ENCODE measurements around the gene CPA1. TPM values are rescaled to one million over a fixed set of nuclear protein-coding genes. Genes with fewer than 3 reads are reported as not detected.

Gene CPA1
- total and polyA plus RNA-seq, 12 donors: 0.35 to 3.8 (median 2.7) TPM; not detected in 4

DNA sequence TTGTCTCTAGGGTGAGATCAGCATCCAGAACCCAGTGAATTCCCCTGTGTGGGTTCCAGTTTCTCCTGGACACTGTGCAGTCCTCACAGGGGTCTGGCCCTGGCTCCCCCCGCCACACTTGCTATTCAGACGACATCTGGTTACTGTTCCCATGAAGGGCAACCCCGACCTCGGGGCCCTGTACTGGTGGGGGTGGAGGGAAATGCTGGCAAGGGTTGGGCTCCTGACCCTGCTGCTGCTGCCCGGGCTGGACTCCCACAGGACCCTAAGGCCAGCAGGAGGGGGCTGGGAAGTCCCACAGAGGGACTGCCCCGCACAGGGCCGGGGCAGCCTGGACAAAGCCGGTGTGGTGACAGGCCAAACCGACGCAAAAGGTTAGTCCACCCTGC lies 768 bp upstream of the CPA1 start:
- intact Hi-C loops (cut with DNase I): no loop called here
- Histone ChIP-seq H3K27me3 (no peaks in the 10 kb centered on the region), H3K36me3 (no peaks in the 10 kb centered on the region), H3K9me3 (peaks cover 0 to 15% (median 0%) of the 10 kb centered on the region in 11 donors), H3K27ac (no peak overlapping the region), H3K4me3 (no peak overlapping the region), H3K4me1 (peaks cover 0 to 13% (median 0%) of the 10 kb centered on the region in 9 donors)
- WGBS, 2 donors: 62 to 65% methylated on average over 10 of the region's 10 CpGs
- ATAC-seq: peak in 4 of 8 donors; percentile 5 to 18 (median 12)
- no peak for DNase-seq
- TF ChIP-seq, protein P1, sequence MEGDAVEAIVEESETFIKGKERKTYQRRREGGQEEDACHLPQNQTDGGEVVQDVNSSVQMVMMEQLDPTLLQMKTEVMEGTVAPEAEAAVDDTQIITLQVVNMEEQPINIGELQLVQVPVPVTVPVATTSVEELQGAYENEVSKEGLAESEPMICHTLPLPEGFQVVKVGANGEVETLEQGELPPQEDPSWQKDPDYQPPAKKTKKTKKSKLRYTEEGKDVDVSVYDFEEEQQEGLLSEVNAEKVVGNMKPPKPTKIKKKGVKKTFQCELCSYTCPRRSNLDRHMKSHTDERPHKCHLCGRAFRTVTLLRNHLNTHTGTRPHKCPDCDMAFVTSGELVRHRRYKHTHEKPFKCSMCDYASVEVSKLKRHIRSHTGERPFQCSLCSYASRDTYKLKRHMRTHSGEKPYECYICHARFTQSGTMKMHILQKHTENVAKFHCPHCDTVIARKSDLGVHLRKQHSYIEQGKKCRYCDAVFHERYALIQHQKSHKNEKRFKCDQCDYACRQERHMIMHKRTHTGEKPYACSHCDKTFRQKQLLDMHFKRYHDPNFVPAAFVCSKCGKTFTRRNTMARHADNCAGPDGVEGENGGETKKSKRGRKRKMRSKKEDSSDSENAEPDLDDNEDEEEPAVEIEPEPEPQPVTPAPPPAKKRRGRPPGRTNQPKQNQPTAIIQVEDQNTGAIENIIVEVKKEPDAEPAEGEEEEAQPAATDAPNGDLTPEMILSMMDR (IDR thresholded peaks at IDR 0.05): no peak

DNA sequence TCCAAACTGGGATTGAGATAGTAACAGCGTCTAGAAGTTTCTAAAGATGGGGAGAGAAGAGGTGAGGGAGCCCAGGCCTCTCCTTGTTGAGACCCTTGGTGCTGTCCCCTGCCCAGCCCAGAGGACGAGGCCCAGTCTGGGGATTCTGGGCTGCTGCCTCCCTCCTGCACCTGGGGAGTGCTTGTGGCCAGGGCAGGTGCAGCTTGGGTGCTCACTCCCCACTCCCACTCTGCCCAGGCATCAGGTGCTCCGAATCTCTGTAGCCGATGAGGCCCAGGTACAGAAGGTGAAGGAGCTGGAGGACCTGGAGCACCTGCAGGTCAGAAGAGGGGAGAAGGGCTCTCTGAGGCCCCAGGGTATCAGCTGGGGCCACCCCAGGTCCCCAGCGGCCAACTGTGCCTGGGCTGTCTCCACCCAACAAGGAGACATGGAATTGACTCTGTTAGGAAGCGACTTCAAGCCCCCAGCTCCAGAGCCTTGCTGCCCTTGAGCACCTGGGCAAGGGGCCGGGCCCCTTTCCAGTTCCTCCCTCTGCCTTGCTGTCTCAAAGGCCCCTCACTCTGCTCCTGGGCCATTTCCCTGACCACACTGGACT lies 664 bp downstream of the CPA1 start:
- intact Hi-C loops (cut with DNase I): no loop called here

DNA sequence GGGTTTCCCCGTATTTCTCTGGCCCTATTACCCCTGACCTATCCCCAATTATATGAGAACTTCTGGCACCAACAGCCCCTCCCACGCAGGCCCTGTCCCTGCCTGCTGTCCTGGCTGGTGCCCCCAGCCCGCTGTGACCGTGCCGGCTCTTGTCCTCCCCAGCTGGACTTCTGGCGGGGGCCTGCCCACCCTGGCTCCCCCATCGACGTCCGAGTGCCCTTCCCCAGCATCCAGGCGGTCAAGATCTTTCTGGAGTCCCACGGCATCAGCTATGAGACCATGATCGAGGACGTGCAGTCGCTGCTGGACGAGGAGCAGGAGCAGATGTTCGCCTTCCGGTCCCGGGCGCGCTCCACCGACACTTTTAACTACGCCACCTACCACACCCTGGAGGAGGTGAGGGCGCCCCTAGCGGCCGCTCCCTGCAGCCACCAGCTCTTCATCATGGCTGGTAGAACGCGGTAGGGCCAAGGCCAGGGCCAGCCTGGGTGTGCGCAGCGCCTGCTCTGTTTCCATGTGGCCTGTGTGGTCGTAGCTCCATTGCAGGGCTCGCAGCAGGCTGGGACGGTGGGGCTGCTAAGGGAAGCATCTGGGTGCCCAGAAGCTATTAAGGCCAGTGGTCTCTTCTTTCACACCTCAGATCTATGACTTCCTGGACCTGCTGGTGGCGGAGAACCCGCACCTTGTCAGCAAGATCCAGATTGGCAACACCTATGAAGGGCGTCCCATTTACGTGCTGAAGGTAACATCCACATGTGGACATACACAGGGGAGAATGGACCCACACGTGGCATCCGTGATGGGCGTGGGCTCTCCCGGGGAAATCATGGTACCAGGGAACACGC lies 1.4 kb downstream of the CPA1 start:
- Histone ChIP-seq H3K4me1 (peaks cover 0 to 12% (median 0%) of the 10 kb centered on the region in 9 donors), H3K4me3 (no peak overlapping the region), H3K36me3 (no peaks in the 10 kb centered on the region), H3K27ac (no peak overlapping the region), H3K27me3 (no peaks in the 10 kb centered on the region), H3K9me3 (peaks cover 0 to 6% (median 0%) of the 10 kb centered on the region in 11 donors)
- 85 to 88% methylated on average over 41 of the region's 41 CpGs for WGBS, 2 donors
- TF ChIP-seq, protein P1 (IDR thresholded peaks at IDR 0.05): peak in 3 of 9 donors; percentile 6 to 17 (median 11)
- intact Hi-C loops (cut with DNase I): no loop called here
- DNase-seq (peak in 1 of 2 donors; percentile 34), ATAC-seq (no peak)

More for the DNA sequence above, 664 bp downstream of the CPA1 start:
- peaks cover 0 to 12% (median 0%) of the 10 kb centered on the region in 9 donors for H3K4me1 ChIP-seq
- TF ChIP-seq, protein P1 (IDR thresholded peaks at IDR 0.05): no peak
- DNase-seq (no peak), ATAC-seq (peak in 2 of 8 donors; percentile 7 to 11)
- peaks cover 0 to 14% (median 0%) of the 10 kb centered on the region in 11 donors for H3K9me3 ChIP-seq
- H3K27ac ChIP-seq: no peak overlapping the region
- WGBS, 2 donors: 86 to 94% methylated on average over 7 of the region's 7 CpGs
- no peaks in the 10 kb centered on the region for H3K36me3 ChIP-seq
- no peaks in the 10 kb centered on the region for H3K27me3 ChIP-seq
- no peak overlapping the region for H3K4me3 ChIP-seq

DNA sequence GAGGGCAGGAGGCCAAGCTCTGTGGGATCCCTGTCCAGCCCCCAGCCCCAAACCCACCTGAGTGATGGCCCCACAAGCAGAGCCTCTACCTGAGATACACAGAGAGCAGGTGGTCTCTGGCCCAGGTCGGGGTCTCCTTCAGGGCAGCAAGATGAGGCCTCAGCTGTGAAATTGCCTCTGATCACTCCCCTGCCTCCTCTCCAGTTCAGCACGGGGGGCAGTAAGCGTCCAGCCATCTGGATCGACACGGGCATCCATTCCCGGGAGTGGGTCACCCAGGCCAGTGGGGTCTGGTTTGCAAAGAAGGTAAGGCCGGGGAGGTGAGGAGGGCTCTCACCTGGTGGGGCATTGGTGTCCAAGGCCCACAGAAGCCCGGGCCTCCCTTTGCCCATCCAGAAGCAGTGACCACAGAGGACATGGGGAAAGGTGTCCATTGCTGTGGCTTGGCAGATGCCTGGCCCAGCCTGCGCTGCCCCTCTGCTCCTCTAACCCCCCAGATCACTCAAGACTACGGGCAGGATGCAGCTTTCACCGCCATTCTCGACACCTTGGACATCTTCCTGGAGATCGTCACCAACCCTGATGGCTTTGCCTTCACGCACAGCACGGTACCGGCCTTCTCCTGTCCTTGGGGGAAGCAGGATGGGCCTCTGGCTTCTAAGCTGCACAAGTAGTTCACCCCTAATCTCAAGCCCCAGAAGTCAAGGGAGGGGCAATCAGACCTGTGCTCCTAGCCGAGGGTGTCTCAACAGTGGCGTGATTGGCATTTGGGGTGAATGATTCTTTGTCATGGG lies 3.1 kb downstream of the CPA1 start:
- peaks cover 0 to under 1% (median 0%) of the 10 kb centered on the region in 11 donors for H3K9me3 ChIP-seq
- 90 to 95% methylated on average over 18 of the region's 18 CpGs for WGBS, 2 donors
- TF ChIP-seq, protein P1 (IDR thresholded peaks at IDR 0.05): no peak
- DNase-seq (no peak), ATAC-seq (no peak)
- peaks cover 0 to 12% (median 0%) of the 10 kb centered on the region in 9 donors for H3K4me1 ChIP-seq
- H3K27me3 ChIP-seq: no peaks in the 10 kb centered on the region
- no peak overlapping the region for H3K27ac ChIP-seq
- no peak overlapping the region for H3K4me3 ChIP-seq
- intact Hi-C loops (cut with DNase I): no loop called here
- H3K36me3 ChIP-seq: no peaks in the 10 kb centered on the region

All from heart right ventricle (tissue), 16 donors.